T47D (cell line): ENCODE results near the gene FBN2.
"Not testable (repeated sequence)": the region's sequence is repeated elsewhere in the genome, so short reads cannot be mapped to it uniquely, and the experiment has no call there.

Source experiments
- DNase-seq, 2 experiments: peaks; one replicate each; pipeline versions ENCODE4 v3.0.0 to v3.0.0-alpha.2; 2011 to 2012; ENCODE audit warnings: low read depth in 1 of 2, low spot score in 1 of 2
- JUND ChIP-seq: IDR thresholded peaks from 2 replicates; pipeline ENCODE4 v1.6.1; 2012; ENCODE audit warnings: low read depth
- in situ Hi-C: cut with HindIII; loops from 2 replicates; pipeline ENCODE4 v1.10.0; 2016; ENCODE audit warnings: low sequenced_read_pairs, low pct_unique_long_range_greater_than_20kb

Gene FBN2

GRCh38 chr5:128528126-128528525 is 9.9 kb downstream of the FBN2 start:
- in situ Hi-C loops: no loop called here
- no peak for TF ChIP-seq JUND
- no peak for DNase-seq

DNA sequence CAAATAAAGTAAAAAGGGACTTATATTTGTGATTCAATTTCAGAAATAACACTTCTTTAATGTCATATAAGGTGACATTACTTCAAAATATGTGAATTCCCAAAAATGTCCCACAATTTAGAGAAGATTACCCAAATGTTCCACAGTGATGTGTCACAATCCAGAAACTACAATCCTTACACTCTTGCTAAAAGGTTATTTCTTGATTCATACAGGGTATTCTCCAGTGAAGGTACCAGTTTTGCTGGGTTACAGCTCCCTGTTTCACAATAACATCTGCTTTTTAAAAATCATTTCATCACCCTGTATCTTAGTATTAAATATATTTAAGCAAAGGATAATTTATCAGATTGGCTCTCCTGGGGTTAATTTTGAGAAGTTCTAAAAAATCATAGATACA is 11.0 kb downstream of the FBN2 start:
- TF ChIP-seq JUND: no peak
- in situ Hi-C loops: no loop called here
- DNase-seq: no peak

DNA sequence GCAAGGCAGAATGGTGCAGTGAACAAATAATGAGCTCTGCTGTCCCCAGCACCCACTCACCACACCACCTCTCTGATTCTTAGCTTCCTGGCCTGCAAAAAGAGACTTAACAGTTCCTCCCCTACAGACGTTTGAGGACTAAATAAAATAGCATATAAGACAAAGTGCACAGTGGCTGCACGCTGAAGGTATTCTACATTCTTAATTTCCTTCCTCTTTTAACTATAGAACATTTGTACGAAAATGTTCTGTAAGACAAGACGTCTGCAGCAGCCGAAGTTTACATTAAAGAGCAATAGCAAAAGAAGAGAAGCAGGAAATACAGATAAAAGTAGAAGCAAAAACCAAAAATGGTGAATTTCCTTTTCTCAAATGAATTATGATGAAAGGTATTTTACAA is 15.7 kb downstream of the FBN2 start:
- no peak for DNase-seq
- TF ChIP-seq JUND: no peak
- in situ Hi-C loops: no loop called here

GRCh38 chr5:128519827-128520226 is 18.2 kb downstream of the FBN2 start:
- DNase-seq: no peak
- TF ChIP-seq JUND: no peak
- in situ Hi-C loops: no loop called here

GRCh38 chr5:128516978-128517377 is 21.1 kb downstream of the FBN2 start:
- no peak for TF ChIP-seq JUND
- in situ Hi-C loops: no loop called here
- no peak for DNase-seq

GRCh38 chr5:128513806-128514205 is 24.2 kb downstream of the FBN2 start:
- TF ChIP-seq JUND: no peak
- DNase-seq: no peak
- in situ Hi-C loops: no loop called here

- in situ Hi-C loops: no loop called here
- DNase-seq: no peak
- TF ChIP-seq JUND: no peak
Observed at GRCh38 chr5:128512894-128513293, 25.2 kb downstream of the FBN2 start.

DNA sequence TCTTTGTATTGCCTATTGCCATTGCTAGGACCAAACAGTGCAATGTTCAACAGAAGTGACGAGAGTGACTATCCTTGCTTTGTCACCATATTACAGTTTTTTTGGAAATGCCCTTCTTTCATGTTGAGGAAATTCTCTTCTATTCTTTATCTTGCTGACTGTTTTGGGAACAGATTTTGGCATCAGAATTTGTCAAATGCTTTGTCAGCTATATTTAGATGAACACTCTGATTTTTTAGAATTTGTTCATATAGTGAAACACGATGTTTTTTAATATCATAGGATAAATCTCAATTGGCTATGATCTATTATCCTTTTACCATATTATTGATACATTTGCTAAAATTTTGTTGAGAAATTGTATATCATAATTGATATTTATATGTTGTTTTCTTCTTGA is 31.4 kb downstream of the FBN2 start:
- no peak for TF ChIP-seq JUND
- no peak for DNase-seq
- in situ Hi-C loops: no loop called here

GRCh38 chr5:128503727-128504126 is 34.3 kb downstream of the FBN2 start:
- DNase-seq, in situ Hi-C loops: not testable (repeated sequence)

DNA sequence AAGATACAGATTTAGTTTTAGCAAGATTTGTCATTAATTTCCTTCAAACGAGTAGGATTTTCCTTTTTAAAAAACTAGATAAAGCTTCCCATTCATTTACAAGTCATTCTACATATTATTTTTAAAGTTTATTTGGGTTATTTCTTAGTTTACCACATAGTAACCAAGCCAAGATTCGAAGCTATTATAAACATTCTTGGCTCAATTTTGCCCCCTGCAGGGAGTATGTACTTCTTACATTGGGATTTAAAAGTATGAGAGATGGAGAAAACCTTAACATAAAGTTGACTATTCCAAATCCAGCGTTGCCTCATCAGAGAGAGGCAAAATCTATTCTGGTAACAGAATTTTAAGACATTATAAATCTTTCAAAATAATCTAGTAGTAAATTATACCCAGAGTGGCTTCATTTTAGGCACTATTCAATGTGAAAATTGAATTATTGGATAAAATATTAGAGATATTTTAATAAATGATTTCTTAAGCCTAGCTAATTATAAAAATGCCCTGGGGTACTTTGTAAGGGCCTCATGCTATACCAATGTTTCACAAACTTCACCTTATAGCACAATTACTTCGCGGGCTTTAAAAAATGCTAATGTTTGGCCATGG is 39.1 kb downstream of the FBN2 start:
- peak; percentile 20 to 70 for DNase-seq
- TF ChIP-seq JUND: no peak
- in situ Hi-C loops: no loop called here

DNA sequence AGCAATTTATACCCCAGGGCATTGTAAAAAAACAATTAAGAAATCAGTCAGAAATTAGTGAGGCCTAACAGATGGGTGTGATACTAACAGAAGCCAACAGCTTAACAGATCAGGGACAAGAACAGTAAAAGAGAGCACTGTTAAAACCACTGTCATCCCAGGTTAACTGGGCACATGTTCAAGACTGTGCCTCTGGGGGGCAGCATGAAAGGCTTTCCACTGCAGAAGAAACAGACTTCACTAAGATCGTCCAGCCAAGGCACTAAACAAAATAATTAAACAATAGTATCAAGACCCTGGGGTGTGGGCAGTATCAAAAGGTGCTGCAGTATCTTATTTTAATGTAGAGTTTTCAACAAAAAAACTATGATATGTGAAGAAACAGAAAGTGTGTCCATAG is 43.5 kb downstream of the FBN2 start:
- TF ChIP-seq JUND: no peak
- DNase-seq: peak in 1 of 2 experiments; percentile 12
- in situ Hi-C loops: no loop called here

- no peak for DNase-seq
- TF ChIP-seq JUND: no peak
- in situ Hi-C loops: no loop called here
Observed at GRCh38 chr5:128493657-128494329, 44.3 kb downstream of the FBN2 start.

GRCh38 chr5:128491291-128491690 is 46.8 kb downstream of the FBN2 start:
- DNase-seq: no peak
- TF ChIP-seq JUND: no peak
- in situ Hi-C loops: no loop called here

DNA sequence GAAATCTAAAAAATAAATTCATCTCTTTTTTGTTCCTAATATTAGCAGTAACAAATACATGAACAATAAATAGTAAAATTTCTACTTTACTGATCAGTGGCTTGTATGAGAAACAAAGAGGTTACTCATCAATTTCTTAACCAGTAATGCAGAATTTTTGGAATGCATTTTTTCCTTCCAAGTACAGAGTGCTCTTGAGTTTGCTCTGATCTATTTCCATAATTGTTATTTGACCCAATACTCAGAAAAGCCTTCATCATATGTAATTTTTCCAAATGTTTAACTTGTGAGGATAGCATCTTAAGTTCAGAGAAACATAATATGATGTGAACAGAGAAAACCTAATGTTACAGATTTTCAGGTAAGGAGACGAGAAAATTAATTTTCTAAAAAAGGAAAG is 47.3 kb downstream of the FBN2 start:
- DNase-seq: no peak
- in situ Hi-C loops: no loop called here
- no peak for TF ChIP-seq JUND
